Measurements from ENCODE around the gene STK24. TPM values are rescaled to one million over a fixed set of nuclear protein-coding genes. Genes with fewer than 3 reads are reported as not detected.

The STK24 gene
- polyA plus RNA-seq, 2 of the 4 experiments (the other 2 are of a cell fraction), result 46.1 to 55.6 TPM

DNA sequence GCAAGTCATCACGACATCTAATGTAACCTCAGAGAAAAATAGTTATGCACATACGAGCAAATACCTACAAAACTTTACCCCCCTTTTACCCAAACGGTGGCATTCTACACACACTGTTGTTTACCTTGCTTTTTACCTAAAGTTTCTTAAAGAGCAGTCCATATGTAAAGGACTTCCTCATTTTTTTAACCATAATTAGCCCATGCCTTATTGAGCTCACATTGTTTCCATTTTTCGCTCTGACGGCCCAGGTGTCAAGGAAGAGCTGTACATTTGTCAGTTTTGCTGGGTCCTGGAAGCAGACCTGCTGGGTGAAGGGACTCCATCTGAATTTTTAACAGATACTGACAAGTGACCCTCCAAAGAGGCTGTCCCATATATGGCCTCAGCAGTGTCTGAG lies 89.4 kb downstream of the STK24 start (continued):
- TF ChIP-seq, protein P1, sequence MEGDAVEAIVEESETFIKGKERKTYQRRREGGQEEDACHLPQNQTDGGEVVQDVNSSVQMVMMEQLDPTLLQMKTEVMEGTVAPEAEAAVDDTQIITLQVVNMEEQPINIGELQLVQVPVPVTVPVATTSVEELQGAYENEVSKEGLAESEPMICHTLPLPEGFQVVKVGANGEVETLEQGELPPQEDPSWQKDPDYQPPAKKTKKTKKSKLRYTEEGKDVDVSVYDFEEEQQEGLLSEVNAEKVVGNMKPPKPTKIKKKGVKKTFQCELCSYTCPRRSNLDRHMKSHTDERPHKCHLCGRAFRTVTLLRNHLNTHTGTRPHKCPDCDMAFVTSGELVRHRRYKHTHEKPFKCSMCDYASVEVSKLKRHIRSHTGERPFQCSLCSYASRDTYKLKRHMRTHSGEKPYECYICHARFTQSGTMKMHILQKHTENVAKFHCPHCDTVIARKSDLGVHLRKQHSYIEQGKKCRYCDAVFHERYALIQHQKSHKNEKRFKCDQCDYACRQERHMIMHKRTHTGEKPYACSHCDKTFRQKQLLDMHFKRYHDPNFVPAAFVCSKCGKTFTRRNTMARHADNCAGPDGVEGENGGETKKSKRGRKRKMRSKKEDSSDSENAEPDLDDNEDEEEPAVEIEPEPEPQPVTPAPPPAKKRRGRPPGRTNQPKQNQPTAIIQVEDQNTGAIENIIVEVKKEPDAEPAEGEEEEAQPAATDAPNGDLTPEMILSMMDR (IDR thresholded peaks at IDR 0.05), result no peak
- TF ChIP-seq ZC3H11A (IDR thresholded peaks at IDR 0.05), result no peak
- TF ChIP-seq RFX5 (IDR thresholded peaks at IDR 0.05), result no peak
- TF ChIP-seq RARB (CRISPR knock-in tag; IDR thresholded peaks at IDR 0.05), result no peak
- TF ChIP-seq SREBF2 (IDR thresholded peaks at IDR 0.05), result no peak
- TF ChIP-seq, protein P2, sequence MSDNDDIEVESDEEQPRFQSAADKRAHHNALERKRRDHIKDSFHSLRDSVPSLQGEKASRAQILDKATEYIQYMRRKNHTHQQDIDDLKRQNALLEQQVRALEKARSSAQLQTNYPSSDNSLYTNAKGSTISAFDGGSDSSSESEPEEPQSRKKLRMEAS (IDR thresholded peaks at IDR 0.05), result no peak

DNA sequence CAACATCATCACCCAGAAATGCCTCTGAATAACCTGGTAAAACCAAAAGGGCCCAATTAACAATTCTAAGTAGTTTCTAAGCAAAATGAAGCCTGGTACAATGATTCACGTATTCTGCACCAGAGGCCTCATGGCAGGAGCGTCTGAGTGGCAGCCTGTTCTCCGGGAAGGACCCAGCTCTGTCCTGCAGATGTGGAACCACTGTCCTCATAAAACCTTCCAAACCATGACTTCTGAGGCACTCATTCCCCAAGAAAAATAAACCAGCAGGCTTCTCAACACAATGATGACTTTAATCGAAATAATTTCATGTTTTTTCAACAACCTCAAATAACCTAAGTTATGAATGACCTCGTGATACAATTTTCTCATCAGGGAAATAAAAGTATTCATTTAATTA lies 89.9 kb downstream of the STK24 start:
- Histone ChIP-seq H3K27ac (peak overlapping the region; percentile 93 to 98; a peak in 5 of 6 replicates), H3K4me3 (no peak overlapping the region), H3K4me1 (peaks cover 85% of the 10 kb centered on the region), H3K4me2 (no peak overlapping the region), H3K9me3 (no peaks in the 10 kb centered on the region)
- POLR2A ChIA-PET, result no interaction called here
- DNase-seq (ENCODE audit: low read depth in 1 of 2, low spot score in 1 of 2) (no peak), ATAC-seq (no peak), FAIRE-seq (no peak)
- WGBS (ENCODE audit: missing lambda C conversion rate), result 89% methylated on average over 5 of the region's 5 CpGs
- CTCF ChIA-PET, result interaction anchor here (1.3 to 3.1 kb wide), 3 partner anchors 22 to 167 kb away, joined by 4 to 12 read pairs (median 4); no protein-coding TSS in a partner anchor
- no peak for TF ChIP-seq HOXB5 (CRISPR knock-in tag; IDR thresholded peaks at IDR 0.05)
- no peak for TF ChIP-seq TFCP2L1 (CRISPR knock-in tag; IDR thresholded peaks at IDR 0.05)
- TF ChIP-seq FOXS1 (CRISPR knock-in tag; IDR thresholded peaks at IDR 0.05), result no peak
- no peak for TF ChIP-seq MAFK (IDR thresholded peaks at IDR 0.05; ENCODE audit: partially characterized antibody)
- no peak for TF ChIP-seq FOSB (CRISPR knock-in tag; IDR thresholded peaks at IDR 0.05)
- TF ChIP-seq ZFP36 (IDR thresholded peaks at IDR 0.05; ENCODE audit: borderline replicate concordance, partially characterized antibody), result no peak
- TF ChIP-seq, protein P3, sequence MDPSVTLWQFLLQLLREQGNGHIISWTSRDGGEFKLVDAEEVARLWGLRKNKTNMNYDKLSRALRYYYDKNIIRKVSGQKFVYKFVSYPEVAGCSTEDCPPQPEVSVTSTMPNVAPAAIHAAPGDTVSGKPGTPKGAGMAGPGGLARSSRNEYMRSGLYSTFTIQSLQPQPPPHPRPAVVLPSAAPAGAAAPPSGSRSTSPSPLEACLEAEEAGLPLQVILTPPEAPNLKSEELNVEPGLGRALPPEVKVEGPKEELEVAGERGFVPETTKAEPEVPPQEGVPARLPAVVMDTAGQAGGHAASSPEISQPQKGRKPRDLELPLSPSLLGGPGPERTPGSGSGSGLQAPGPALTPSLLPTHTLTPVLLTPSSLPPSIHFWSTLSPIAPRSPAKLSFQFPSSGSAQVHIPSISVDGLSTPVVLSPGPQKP (IDR thresholded peaks at IDR 0.05; ENCODE audit: low read depth, low read length), result no peak
- TF ChIP-seq, protein P4, sequence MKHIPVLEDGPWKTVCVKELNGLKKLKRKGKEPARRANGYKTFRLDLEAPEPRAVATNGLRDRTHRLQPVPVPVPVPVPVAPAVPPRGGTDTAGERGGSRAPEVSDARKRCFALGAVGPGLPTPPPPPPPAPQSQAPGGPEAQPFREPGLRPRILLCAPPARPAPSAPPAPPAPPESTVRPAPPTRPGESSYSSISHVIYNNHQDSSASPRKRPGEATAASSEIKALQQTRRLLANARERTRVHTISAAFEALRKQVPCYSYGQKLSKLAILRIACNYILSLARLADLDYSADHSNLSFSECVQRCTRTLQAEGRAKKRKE (CRISPR knock-in tag; IDR thresholded peaks at IDR 0.05; ENCODE audit: low read depth), result no peak
- TF ChIP-seq CBX8 (IDR thresholded peaks at IDR 0.05), result no peak
- no peak for TF ChIP-seq JUN (IDR thresholded peaks at IDR 0.05)
- TF ChIP-seq CHD2 (IDR thresholded peaks at IDR 0.05; ENCODE audit: low read length, partially characterized antibody), result no peak
- no peak for TF ChIP-seq HOXB13 (CRISPR knock-in tag; IDR thresholded peaks at IDR 0.05; ENCODE audit: low read depth)
- TF ChIP-seq NR3C1 (IDR thresholded peaks at IDR 0.05), result no peak
- TF ChIP-seq JUNB (IDR thresholded peaks at IDR 0.05), result no peak
- TF ChIP-seq RNF2 (IDR thresholded peaks at IDR 0.05; ENCODE audit: borderline replicate concordance, low read depth), result no peak

DNA sequence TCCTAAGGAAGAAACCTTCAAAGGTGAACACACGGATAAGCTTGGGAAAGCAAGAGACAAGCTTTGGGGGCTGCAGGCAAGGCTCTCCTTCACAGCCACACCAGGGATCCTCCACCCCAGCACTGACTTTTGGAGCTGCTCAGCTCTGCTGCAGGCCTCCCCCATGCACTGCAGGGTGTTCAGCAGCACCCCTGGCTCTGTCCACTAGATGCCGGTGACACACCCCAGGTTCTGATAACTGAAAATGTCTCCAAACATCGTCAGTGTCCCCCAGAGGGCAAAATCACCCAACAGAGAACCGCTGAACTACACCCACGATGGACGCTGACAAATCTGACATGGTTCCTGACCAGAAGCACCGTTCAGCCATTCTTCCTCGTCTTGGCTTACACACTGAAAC lies 90.5 kb downstream of the STK24 start:
- H3K27ac ChIP-seq, result peak overlapping the region; percentile 93 to 98
- POLR2A ChIA-PET, result no interaction called here
- ATAC-seq (no peak), FAIRE-seq (no peak), DNase-seq (ENCODE audit: low read depth in 1 of 2, low spot score in 1 of 2) (no peak)
- 90% methylated on average over 6 of the region's 8 CpGs for WGBS (ENCODE audit: missing lambda C conversion rate)
- peaks cover 85% of the 10 kb centered on the region for H3K4me1 ChIP-seq
- no peak overlapping the region for H3K4me3 ChIP-seq
- H3K9me3 ChIP-seq, result no peaks in the 10 kb centered on the region
- TF ChIP-seq ZSCAN20 (CRISPR knock-in tag; IDR thresholded peaks at IDR 0.05) (no peak), CBX8 (IDR thresholded peaks at IDR 0.05) (no peak)
- TF ChIP-seq, protein P5, sequence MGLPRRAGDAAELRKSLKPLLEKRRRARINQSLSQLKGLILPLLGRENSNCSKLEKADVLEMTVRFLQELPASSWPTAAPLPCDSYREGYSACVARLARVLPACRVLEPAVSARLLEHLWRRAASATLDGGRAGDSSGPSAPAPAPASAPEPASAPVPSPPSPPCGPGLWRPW (IDR thresholded peaks at IDR 0.05), result no peak
- TF ChIP-seq, protein P4 (CRISPR knock-in tag; IDR thresholded peaks at IDR 0.05; ENCODE audit: low read depth), result no peak
- CTCF ChIA-PET, result interaction anchor here (1.8 to 6.0 kb wide), 3 partner anchors 22 to 168 kb away, joined by 4 to 42 read pairs (median 12); no protein-coding TSS in a partner anchor
- no peak overlapping the region for H3K4me2 ChIP-seq

All from A549 (cell line).